ENCODE data around the gene PRADC1.
"Not testable (repeated sequence)": the region's sequence is repeated elsewhere in the genome, so short reads cannot be mapped to it uniquely, and the experiment has no call there.

The PRADC1 gene

GRCh38 chr2:73233154-73233931 lies at the start of gene PRADC1:
TSS of gene PRADC1 (minus strand) at chr2:73233239. CDS start at chr2:73233160, 79 bp downstream.
- ATAC-seq (peak; percentile 93), DNase-seq (peak; percentile 92)

- ATAC-seq: no peak
- DNase-seq: no peak
Measured at GRCh38 chr2:73281244-73281643, 48.2 kb upstream of the PRADC1 start.

- DNase-seq (no peak), ATAC-seq (no peak)
Measured at GRCh38 chr2:73279852-73280251, 46.8 kb upstream of the PRADC1 start.

GRCh38 chr2:73272270-73272669 lies 39.2 kb upstream of the PRADC1 start:
- no peak for DNase-seq

GRCh38 chr2:73269686-73270465 lies 36.8 kb upstream of the PRADC1 start:
- ATAC-seq (peak; percentile 3), DNase-seq (no peak)

More at GRCh38 chr2:73272270-73272669, 39.2 kb upstream of the PRADC1 start:
- no peak for ATAC-seq

- DNase-seq (peak; percentile 61), ATAC-seq (peak; percentile 75)
Measured at GRCh38 chr2:73268830-73269685, 36.0 kb upstream of the PRADC1 start.

GRCh38 chr2:73268366-73268829 lies 35.4 kb upstream of the PRADC1 start:
- no peak for ATAC-seq
- DNase-seq: no peak

- ATAC-seq (no peak), DNase-seq (no peak)
Measured at GRCh38 chr2:73267008-73267407, 34.0 kb upstream of the PRADC1 start.

GRCh38 chr2:73266061-73266901 lies 33.2 kb upstream of the PRADC1 start:
- no peak for ATAC-seq

GRCh38 chr2:73265298-73266060 lies 32.4 kb upstream of the PRADC1 start:
- no peak for DNase-seq
- ATAC-seq: no peak

More at GRCh38 chr2:73266061-73266901, 33.2 kb upstream of the PRADC1 start:
- no peak for DNase-seq

- DNase-seq: no peak
- no peak for ATAC-seq
Measured at GRCh38 chr2:73264783-73265182, 31.7 kb upstream of the PRADC1 start.

GRCh38 chr2:73264332-73264606 lies 31.2 kb upstream of the PRADC1 start:
- no peak for DNase-seq
- no peak for ATAC-seq

- DNase-seq (no peak), ATAC-seq (no peak)
Measured at GRCh38 chr2:73263540-73264331, 30.7 kb upstream of the PRADC1 start.

GRCh38 chr2:73262691-73263429 lies 29.8 kb upstream of the PRADC1 start:
- not testable (repeated sequence) for ATAC-seq, DNase-seq

- DNase-seq (no peak), ATAC-seq (no peak)
Measured at GRCh38 chr2:73262108-73262651, 29.1 kb upstream of the PRADC1 start.

GRCh38 chr2:73260338-73260984 lies 27.4 kb upstream of the PRADC1 start:
- DNase-seq (no peak), ATAC-seq (no peak)

- no peak for DNase-seq
Measured at GRCh38 chr2:73259704-73260337, 26.8 kb upstream of the PRADC1 start.

GRCh38 chr2:73259276-73259675 lies 26.2 kb upstream of the PRADC1 start:
- ATAC-seq: no peak

More at GRCh38 chr2:73259704-73260337, 26.8 kb upstream of the PRADC1 start:
- no peak for ATAC-seq

More at GRCh38 chr2:73259276-73259675, 26.2 kb upstream of the PRADC1 start:
- no peak for DNase-seq

Data from stimulated activated naive CD8-positive, alpha-beta T cell treated with anti-CD3 and anti-CD28 coated beads, Interleukin-15, Interleukin-2, amounts not matched to agents 100 U/mL and 50 U/mL, for 24 hours (primary cell).